HEK293 (cell line): ENCODE measurements around the gene CTDSP1.

Source experiments
- CTCF ChIA-PET: fragments of 350-600 bp; formaldehyde crosslinking; extraction: SDS; loops from one replicate; lab custom pipeline; 2021; ENCODE audit warnings: antibody characterized with exemption; lab: Yijun Ruan, JAX
- POLR2A ChIA-PET: fragments of 300-600 bp; formaldehyde crosslinking; extraction: SDS; loops from one replicate; lab custom pipeline; 2020; ENCODE audit warnings: antibody characterized with exemption, inconsistent platforms; lab: Yijun Ruan, JAX
- H3K27ac ChIP-seq: fragments of 200-500 bp; sonication (Bioruptor generic); 2 replicates; pipeline ENCODE4 v1.5.1; 2014; ENCODE audit warnings: low read depth, low read length, control low read depth, inconsistent platforms; ENCODE audit errors: extremely low read depth
- H3K36me3 ChIP-seq, 2 experiments: fragments of 200-500 bp in 1 of 2; sonication (Bioruptor generic) in 1 of 2; 1 replicate in 1 of 2; 2 replicates in 1 of 2; pipeline ENCODE4 v1.5.1; 2014 to 2017; ENCODE audit warnings: inconsistent platforms in 2 of 2, low read length in 2 of 2; ENCODE audit not compliant: control insufficient read depth in 2 of 2, insufficient read depth in 1 of 2
- H3K4me1 ChIP-seq: fragments of 200-500 bp; sonication (Bioruptor generic); 2 replicates; pipeline ENCODE4 v1.5.1; 2014; ENCODE audit warnings: mild to moderate bottlenecking, low read length, inconsistent platforms; ENCODE audit not compliant: control insufficient read depth, insufficient read depth
- H3K4me3 ChIP-seq: 2 replicates; pipeline ENCODE4 v1.5.1; 2011; ENCODE audit warnings: low read depth, mild to moderate bottlenecking, control low read depth, low read length, moderate library complexity
- H3K9me3 ChIP-seq: fragments of 200-500 bp; sonication (Bioruptor generic); 2 replicates; pipeline ENCODE4 v1.5.1; 2014; ENCODE audit warnings: low read depth, low read length, inconsistent platforms; ENCODE audit not compliant: control insufficient read depth, insufficient read depth
- GLIS2 ChIP-seq: fragments of 450-650 bp; formaldehyde crosslinking; IDR thresholded peaks from 2 replicates; pipeline ENCODE4 v1.5.1; 2016; ENCODE audit warnings: missing biosample characterization, missing genetic modification characterization
- KLF16 ChIP-seq: fragments of 450-650 bp; formaldehyde crosslinking; IDR thresholded peaks from 2 replicates; pipeline ENCODE4 v1.5.1; 2017; ENCODE audit warnings: missing biosample characterization, missing genetic modification characterization
- KLF9 ChIP-seq: fragments of 450-650 bp; formaldehyde crosslinking; IDR thresholded peaks from 2 replicates; pipeline ENCODE4 v1.5.1; 2016; ENCODE audit warnings: missing biosample characterization, missing genetic modification characterization, low read depth
- TRIM28 ChIP-seq: IDR thresholded peaks from 2 replicates; pipeline ENCODE4 v1.6.1; 2011; ENCODE audit warnings: low read length, control low read depth, borderline replicate concordance
- ZFHX2 ChIP-seq: fragments of 450-650 bp; formaldehyde crosslinking; conservative IDR thresholded peaks from 2 replicates; pipeline ENCODE4 v1.5.1; 2016; ENCODE audit warnings: missing biosample characterization, missing genetic modification characterization
- ZNF146 ChIP-seq: fragments of 450-650 bp; formaldehyde crosslinking; IDR thresholded peaks from 2 replicates; pipeline ENCODE4 v1.5.1; 2016; ENCODE audit warnings: missing biosample characterization, missing genetic modification characterization
- ZNF155 ChIP-seq: fragments of 450-650 bp; formaldehyde crosslinking; IDR thresholded peaks from 2 replicates; pipeline ENCODE4 v1.5.1; 2016; ENCODE audit warnings: missing biosample characterization, missing genetic modification characterization
- ZNF184 ChIP-seq: fragments of 450-650 bp; IDR thresholded peaks from 2 replicates; pipeline ENCODE4 v1.5.1; 2018; ENCODE audit warnings: missing biosample characterization, mild to moderate bottlenecking, missing genetic modification characterization
- ZNF366 ChIP-seq: fragments of 450-650 bp; formaldehyde crosslinking; conservative IDR thresholded peaks from 2 replicates; pipeline ENCODE4 v1.5.1; 2016; ENCODE audit warnings: missing biosample characterization, missing genetic modification characterization
- ZNF391 ChIP-seq: fragments of 450-650 bp; formaldehyde crosslinking; IDR thresholded peaks from 2 replicates; pipeline ENCODE4 v1.5.1; 2016; ENCODE audit warnings: low read depth, missing biosample characterization, missing genetic modification characterization, borderline replicate concordance
- ZNF514 ChIP-seq: fragments of 450-650 bp; formaldehyde crosslinking; IDR thresholded peaks from 2 replicates; pipeline ENCODE4 v1.5.1; 2016; ENCODE audit warnings: missing biosample characterization, missing genetic modification characterization
- TF ChIP-seq, protein P1 (sequence below): fragments of 450-650 bp; formaldehyde crosslinking; IDR thresholded peaks from 2 replicates; pipeline ENCODE4 v1.5.1; 2016; ENCODE audit warnings: missing biosample characterization, missing genetic modification characterization
- TF ChIP-seq, protein P2 (sequence below): sonication (generic); formaldehyde crosslinking; IDR thresholded peaks from 2 replicates; pipeline ENCODE4 v1.8.1; 2022; ENCODE audit warnings: mild to moderate bottlenecking, moderate library complexity, missing genetic modification reagents
- TF ChIP-seq, protein P3 (sequence below): fragments of 450-650 bp; formaldehyde crosslinking; IDR thresholded peaks from 2 replicates; pipeline ENCODE4 v1.5.1; 2016; ENCODE audit warnings: missing biosample characterization, missing genetic modification characterization
- TF ChIP-seq, protein P4 (sequence below): fragments of 450-650 bp; formaldehyde crosslinking; IDR thresholded peaks from 2 replicates; pipeline ENCODE4 v1.5.1; 2016; ENCODE audit warnings: missing biosample characterization, missing genetic modification characterization
- TF ChIP-seq, protein P5 (sequence below): fragments of 450-650 bp; formaldehyde crosslinking; IDR thresholded peaks from 2 replicates; pipeline ENCODE4 v1.5.1; 2016; ENCODE audit warnings: missing biosample characterization, missing genetic modification characterization
- TF ChIP-seq, protein P6 (sequence below): fragments of 450-650 bp; formaldehyde crosslinking; IDR thresholded peaks from 2 replicates; pipeline ENCODE4 v1.5.1; 2017; ENCODE audit warnings: missing biosample characterization, missing genetic modification characterization

The CTDSP1 gene

DNA sequence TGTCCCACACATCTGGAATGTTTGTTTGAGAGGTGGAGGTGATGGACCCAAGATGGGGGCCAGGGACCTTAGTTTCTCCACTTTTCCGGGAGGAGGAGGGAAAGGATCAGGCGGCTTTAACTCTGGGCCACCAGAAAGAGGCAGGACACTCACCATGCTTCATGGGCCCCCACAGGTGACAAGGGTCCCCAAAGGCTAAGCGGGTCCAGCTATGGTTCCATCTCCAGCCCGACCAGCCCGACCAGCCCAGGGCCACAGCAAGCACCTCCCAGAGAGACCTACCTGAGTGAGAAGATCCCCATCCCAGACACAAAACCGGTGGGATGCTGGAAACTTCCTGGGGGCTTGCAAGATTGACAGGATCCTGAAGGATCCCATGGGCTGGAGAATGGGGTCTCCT lies 16.9 kb upstream of the CTDSP1 start:
- Histone ChIP-seq H3K9me3 (no peaks in the 10 kb centered on the region), H3K27ac (no peak overlapping the region), H3K4me3 (no peak overlapping the region), H3K4me1 (0 out of 2 replicates have a peak, but pooled peaks cover 2% of the 10 kb centered on the region), H3K36me3 (no peaks in the 10 kb centered on the region; a peak in 1 of 3 replicates)
- ChIA-PET POLR2A (no interaction called here), CTCF (no interaction called here)
- no peak for TF ChIP-seq GLIS2 (tag by site-specific recombination)
- TF ChIP-seq ZFHX2 (tag by site-specific recombination), result no peak
- no peak for TF ChIP-seq KLF9 (tag by site-specific recombination)
- TF ChIP-seq TRIM28, result no peak
- TF ChIP-seq ZNF391, result no peak
- no peak for TF ChIP-seq KLF16 (tag by site-specific recombination)
- TF ChIP-seq, protein P1, sequence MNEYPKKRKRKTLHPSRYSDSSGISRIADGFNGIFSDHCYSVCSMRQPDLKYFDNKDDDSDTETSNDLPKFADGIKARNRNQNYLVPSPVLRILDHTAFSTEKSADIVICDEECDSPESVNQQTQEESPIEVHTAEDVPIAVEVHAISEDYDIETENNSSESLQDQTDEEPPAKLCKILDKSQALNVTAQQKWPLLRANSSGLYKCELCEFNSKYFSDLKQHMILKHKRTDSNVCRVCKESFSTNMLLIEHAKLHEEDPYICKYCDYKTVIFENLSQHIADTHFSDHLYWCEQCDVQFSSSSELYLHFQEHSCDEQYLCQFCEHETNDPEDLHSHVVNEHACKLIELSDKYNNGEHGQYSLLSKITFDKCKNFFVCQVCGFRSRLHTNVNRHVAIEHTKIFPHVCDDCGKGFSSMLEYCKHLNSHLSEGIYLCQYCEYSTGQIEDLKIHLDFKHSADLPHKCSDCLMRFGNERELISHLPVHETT (tag by site-specific recombination), result no peak
- no peak for TF ChIP-seq ZNF366
- no peak for TF ChIP-seq ZNF146 (tag by site-specific recombination)
- TF ChIP-seq ZNF184 (tag by site-specific recombination), result no peak
- TF ChIP-seq, protein P2, sequence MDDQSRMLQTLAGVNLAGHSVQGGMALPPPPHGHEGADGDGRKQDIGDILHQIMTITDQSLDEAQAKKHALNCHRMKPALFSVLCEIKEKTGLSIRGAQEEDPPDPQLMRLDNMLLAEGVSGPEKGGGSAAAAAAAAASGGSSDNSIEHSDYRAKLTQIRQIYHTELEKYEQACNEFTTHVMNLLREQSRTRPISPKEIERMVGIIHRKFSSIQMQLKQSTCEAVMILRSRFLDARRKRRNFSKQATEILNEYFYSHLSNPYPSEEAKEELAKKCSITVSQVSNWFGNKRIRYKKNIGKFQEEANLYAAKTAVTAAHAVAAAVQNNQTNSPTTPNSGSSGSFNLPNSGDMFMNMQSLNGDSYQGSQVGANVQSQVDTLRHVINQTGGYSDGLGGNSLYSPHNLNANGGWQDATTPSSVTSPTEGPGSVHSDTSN (CRISPR knock-in tag), result no peak
- TF ChIP-seq, protein P3, sequence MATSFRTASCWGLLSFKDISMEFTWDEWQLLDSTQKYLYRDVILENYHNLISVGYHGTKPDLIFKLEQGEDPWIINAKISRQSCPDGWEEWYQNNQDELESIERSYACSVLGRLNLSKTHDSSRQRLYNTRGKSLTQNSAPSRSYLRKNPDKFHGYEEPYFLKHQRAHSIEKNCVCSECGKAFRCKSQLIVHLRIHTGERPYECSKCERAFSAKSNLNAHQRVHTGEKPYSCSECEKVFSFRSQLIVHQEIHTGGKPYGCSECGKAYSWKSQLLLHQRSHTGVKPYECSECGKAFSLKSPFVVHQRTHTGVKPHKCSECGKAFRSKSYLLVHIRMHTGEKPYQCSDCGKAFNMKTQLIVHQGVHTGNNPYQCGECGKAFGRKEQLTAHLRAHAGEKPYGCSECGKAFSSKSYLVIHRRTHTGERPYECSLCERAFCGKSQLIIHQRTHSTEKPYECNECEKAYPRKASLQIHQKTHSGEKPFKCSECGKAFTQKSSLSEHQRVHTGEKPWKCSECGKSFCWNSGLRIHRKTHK (tag by site-specific recombination), result no peak
- TF ChIP-seq, protein P4, sequence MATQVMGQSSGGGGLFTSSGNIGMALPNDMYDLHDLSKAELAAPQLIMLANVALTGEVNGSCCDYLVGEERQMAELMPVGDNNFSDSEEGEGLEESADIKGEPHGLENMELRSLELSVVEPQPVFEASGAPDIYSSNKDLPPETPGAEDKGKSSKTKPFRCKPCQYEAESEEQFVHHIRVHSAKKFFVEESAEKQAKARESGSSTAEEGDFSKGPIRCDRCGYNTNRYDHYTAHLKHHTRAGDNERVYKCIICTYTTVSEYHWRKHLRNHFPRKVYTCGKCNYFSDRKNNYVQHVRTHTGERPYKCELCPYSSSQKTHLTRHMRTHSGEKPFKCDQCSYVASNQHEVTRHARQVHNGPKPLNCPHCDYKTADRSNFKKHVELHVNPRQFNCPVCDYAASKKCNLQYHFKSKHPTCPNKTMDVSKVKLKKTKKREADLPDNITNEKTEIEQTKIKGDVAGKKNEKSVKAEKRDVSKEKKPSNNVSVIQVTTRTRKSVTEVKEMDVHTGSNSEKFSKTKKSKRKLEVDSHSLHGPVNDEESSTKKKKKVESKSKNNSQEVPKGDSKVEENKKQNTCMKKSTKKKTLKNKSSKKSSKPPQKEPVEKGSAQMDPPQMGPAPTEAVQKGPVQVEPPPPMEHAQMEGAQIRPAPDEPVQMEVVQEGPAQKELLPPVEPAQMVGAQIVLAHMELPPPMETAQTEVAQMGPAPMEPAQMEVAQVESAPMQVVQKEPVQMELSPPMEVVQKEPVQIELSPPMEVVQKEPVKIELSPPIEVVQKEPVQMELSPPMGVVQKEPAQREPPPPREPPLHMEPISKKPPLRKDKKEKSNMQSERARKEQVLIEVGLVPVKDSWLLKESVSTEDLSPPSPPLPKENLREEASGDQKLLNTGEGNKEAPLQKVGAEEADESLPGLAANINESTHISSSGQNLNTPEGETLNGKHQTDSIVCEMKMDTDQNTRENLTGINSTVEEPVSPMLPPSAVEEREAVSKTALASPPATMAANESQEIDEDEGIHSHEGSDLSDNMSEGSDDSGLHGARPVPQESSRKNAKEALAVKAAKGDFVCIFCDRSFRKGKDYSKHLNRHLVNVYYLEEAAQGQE (tag by site-specific recombination), result no peak
- TF ChIP-seq, protein P5, sequence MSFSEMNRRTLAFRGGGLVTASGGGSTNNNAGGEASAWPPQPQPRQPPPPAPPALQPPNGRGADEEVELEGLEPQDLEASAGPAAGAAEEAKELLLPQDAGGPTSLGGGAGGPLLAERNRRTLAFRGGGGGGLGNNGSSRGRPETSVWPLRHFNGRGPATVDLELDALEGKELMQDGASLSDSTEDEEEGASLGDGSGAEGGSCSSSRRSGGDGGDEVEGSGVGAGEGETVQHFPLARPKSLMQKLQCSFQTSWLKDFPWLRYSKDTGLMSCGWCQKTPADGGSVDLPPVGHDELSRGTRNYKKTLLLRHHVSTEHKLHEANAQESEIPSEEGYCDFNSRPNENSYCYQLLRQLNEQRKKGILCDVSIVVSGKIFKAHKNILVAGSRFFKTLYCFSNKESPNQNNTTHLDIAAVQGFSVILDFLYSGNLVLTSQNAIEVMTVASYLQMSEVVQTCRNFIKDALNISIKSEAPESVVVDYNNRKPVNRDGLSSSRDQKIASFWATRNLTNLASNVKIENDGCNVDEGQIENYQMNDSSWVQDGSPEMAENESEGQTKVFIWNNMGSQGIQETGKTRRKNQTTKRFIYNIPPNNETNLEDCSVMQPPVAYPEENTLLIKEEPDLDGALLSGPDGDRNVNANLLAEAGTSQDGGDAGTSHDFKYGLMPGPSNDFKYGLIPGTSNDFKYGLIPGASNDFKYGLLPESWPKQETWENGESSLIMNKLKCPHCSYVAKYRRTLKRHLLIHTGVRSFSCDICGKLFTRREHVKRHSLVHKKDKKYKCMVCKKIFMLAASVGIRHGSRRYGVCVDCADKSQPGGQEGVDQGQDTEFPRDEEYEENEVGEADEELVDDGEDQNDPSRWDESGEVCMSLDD (tag by site-specific recombination), result no peak
- TF ChIP-seq ZNF514 (tag by site-specific recombination), result no peak
- TF ChIP-seq ZNF155 (tag by site-specific recombination), result no peak
- TF ChIP-seq, protein P6, sequence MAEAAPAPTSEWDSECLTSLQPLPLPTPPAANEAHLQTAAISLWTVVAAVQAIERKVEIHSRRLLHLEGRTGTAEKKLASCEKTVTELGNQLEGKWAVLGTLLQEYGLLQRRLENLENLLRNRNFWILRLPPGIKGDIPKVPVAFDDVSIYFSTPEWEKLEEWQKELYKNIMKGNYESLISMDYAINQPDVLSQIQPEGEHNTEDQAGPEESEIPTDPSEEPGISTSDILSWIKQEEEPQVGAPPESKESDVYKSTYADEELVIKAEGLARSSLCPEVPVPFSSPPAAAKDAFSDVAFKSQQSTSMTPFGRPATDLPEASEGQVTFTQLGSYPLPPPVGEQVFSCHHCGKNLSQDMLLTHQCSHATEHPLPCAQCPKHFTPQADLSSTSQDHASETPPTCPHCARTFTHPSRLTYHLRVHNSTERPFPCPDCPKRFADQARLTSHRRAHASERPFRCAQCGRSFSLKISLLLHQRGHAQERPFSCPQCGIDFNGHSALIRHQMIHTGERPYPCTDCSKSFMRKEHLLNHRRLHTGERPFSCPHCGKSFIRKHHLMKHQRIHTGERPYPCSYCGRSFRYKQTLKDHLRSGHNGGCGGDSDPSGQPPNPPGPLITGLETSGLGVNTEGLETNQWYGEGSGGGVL, result no peak
